ENCODE measurements around the gene HAS3. TPM values are rescaled to one million over a fixed set of nuclear protein-coding genes. Genes with fewer than 3 reads are reported as not detected.

Gene HAS3
- total RNA-seq, 1 experiment from 2014 or later, result 140 TPM

GRCh38 chr16:69094501-69094900, 11.0 kb upstream of the HAS3 start:
- ChIA-PET RAD21 (ENCODE audit: low non-redundant PET in 1 of 2, low total read pairs in 2 of 2, uncharacterized antibody in 2 of 2, unreplicated experiment in 2 of 2) (no interaction called here), POLR2A (interaction anchor here (1.9 kb wide), 1 partner anchor 21 kb away, joined by 10 read pairs; no protein-coding TSS in a partner anchor), CTCF (interaction anchor here (0.8 kb wide), 1 partner anchor 9 kb away, joined by 3 read pairs; no protein-coding TSS in a partner anchor)
- H4K20me1 ChIP-seq (ENCODE audit: insufficient read depth), result no peaks in the 10 kb centered on the region
- no peak overlapping the region for H3K4me2 ChIP-seq (ENCODE audit: low read length)
- DNase-seq (ENCODE audit: low read depth, low spot score) (no peak), ATAC-seq (no peak)
- intact Hi-C loops (cut with micrococcal nuclease), result no loop called here
- H3K9me3 ChIP-seq (ENCODE audit: control insufficient read depth in 1 of 2, insufficient read depth in 1 of 2, low read depth in 1 of 2, low read length in 2 of 2), result no peaks in the 10 kb centered on the region
- no peak overlapping the region for H3K4me3 ChIP-seq (replicated peaks in 1 of 2; ENCODE audit: low read depth in 1 of 2, low read length in 2 of 2)
- no peaks in the 10 kb centered on the region for H3K36me3 ChIP-seq (ENCODE audit: control insufficient read depth in 1 of 2, insufficient read depth in 2 of 2, low read length in 2 of 2)
- no peak overlapping the region for H3K9ac ChIP-seq (ENCODE audit: low read length)
- peaks cover 9 to 26% of the 10 kb centered on the region in 2 experiments; a peak in 3 of 4 replicates for H3K4me1 ChIP-seq (ENCODE audit: control insufficient read depth in 1 of 2, insufficient read depth in 2 of 2, low read length in 2 of 2)
- no peak overlapping the region for H2AFZ ChIP-seq (ENCODE audit: low read depth, low read length, poor library complexity, severe bottlenecking)
- H3K79me2 ChIP-seq (ENCODE audit: insufficient read depth, low read length), result no peaks in the 10 kb centered on the region
- H3K27ac ChIP-seq (ENCODE audit: low read depth, low read length), result no peak overlapping the region
- no peaks in the 10 kb centered on the region for H3K27me3 ChIP-seq (ENCODE audit: insufficient read depth, low read length)
- BruUV-seq (replicated peaks), result no TSS peak
- TF ChIP-seq ZBTB33 (IDR thresholded peaks at IDR 0.05; ENCODE audit: extremely low read depth, insufficient replicate concordance, low read length), result no peak
- no peaks in the 10 kb centered on the region for H3K9me2 ChIP-seq (ENCODE audit: insufficient read depth)

- POLR2A ChIA-PET, result interaction anchor here (0.6 to 1.9 kb wide), 2 partner anchors 22 to 82 kb away, joined by 4 to 10 read pairs; no protein-coding TSS in a partner anchor
- ATAC-seq, result no peak
- TF ChIP-seq YY1 (IDR thresholded peaks at IDR 0.05; ENCODE audit: extremely low read depth, insufficient replicate concordance, low read depth, low read length) (no peak), ZBTB33 (IDR thresholded peaks at IDR 0.05; ENCODE audit: extremely low read depth, insufficient replicate concordance, low read length) (no peak), ZNF274 (IDR thresholded peaks at IDR 0.05; ENCODE audit: low read depth, low read length) (no peak), EGR1 (IDR thresholded peaks at IDR 0.05; ENCODE audit: low read depth) (no peak), POLR2AphosphoS5 (IDR thresholded peaks at IDR 0.05; ENCODE audit: low read depth, low read length) (no peak), ZFX (IDR thresholded peaks at IDR 0.05) (no peak), CBX3 (IDR thresholded peaks at IDR 0.05; ENCODE audit: low read depth) (no peak), REST (IDR thresholded peaks at IDR 0.05; ENCODE audit: low read depth) (no peak), ELF1 (IDR thresholded peaks at IDR 0.05; ENCODE audit: borderline replicate concordance, low read depth) (no peak)
These were observed 10.3 kb upstream of the HAS3 start for GRCh38 chr16:69095193-69095592.

More at GRCh38 chr16:69095193-69095592, 10.3 kb upstream of the HAS3 start:
- peaks cover 8 to 23% of the 10 kb centered on the region in 2 experiments; a peak in 3 of 4 replicates for H3K4me1 ChIP-seq (ENCODE audit: control insufficient read depth in 1 of 2, insufficient read depth in 2 of 2, low read length in 2 of 2)
- no TSS peak for BruUV-seq (replicated peaks)
- intact Hi-C loops (cut with micrococcal nuclease), result no loop called here
- no peaks in the 10 kb centered on the region for H3K36me3 ChIP-seq (ENCODE audit: control insufficient read depth in 1 of 2, insufficient read depth in 2 of 2, low read length in 2 of 2)
- RAD21 ChIA-PET (ENCODE audit: low non-redundant PET in 1 of 2, low total read pairs in 2 of 2, uncharacterized antibody in 2 of 2, unreplicated experiment in 2 of 2), result no interaction called here
- no peak overlapping the region for H3K27ac ChIP-seq (ENCODE audit: low read depth, low read length)
- H3K79me2 ChIP-seq (ENCODE audit: insufficient read depth, low read length), result no peaks in the 10 kb centered on the region
- H2AFZ ChIP-seq (ENCODE audit: low read depth, low read length, poor library complexity, severe bottlenecking), result no peak overlapping the region
- no peak overlapping the region for H3K4me3 ChIP-seq (replicated peaks in 1 of 2; ENCODE audit: low read depth in 1 of 2, low read length in 2 of 2)
- no peak for DNase-seq (ENCODE audit: low read depth, low spot score)
- H3K27me3 ChIP-seq (ENCODE audit: insufficient read depth, low read length), result no peaks in the 10 kb centered on the region
- no peaks in the 10 kb centered on the region for H3K9me3 ChIP-seq (ENCODE audit: control insufficient read depth in 1 of 2, insufficient read depth in 1 of 2, low read depth in 1 of 2, low read length in 2 of 2)
- CTCF ChIA-PET, result interaction anchor here (0.8 kb wide), 1 partner anchor 10 kb away, joined by 3 read pairs; no protein-coding TSS in a partner anchor
- H3K9ac ChIP-seq (ENCODE audit: low read length), result no peak overlapping the region
- H3K9me2 ChIP-seq (ENCODE audit: insufficient read depth), result no peaks in the 10 kb centered on the region
- H3K4me2 ChIP-seq (ENCODE audit: low read length), result no peak overlapping the region
- H4K20me1 ChIP-seq (ENCODE audit: insufficient read depth), result no peaks in the 10 kb centered on the region

Data from HCT116 (cell line).